Kidney (tissue), 14 donors: ENCODE data around the gene NEIL1. TPM values are rescaled to one million over a fixed set of nuclear protein-coding genes. Genes with fewer than 3 reads are reported as not detected.

ENCODE experiments used
- DNase-seq, 5 donors: peaks; one replicate each; pipeline ENCODE4 v3.0.0-alpha.2; 2013 to 2020
- FAIRE-seq: peaks from 2 replicates; lab custom pipeline; 2012; peaks lifted over from hg19 to GRCh38; lab: Jason Lieb, UNC
- H3K27ac ChIP-seq, 2 donors: one replicate each; pipeline ENCODE4 v1.7.0; 2013; ENCODE audit warnings: low read depth in 2 of 2, low read length in 2 of 2, inconsistent platforms in 1 of 2
- H3K27me3 ChIP-seq: one replicate; pipeline ENCODE4 v1.7.1; 2013; ENCODE audit warnings: low read length, inconsistent platforms; ENCODE audit not compliant: control insufficient read depth, insufficient read depth
- H3K36me3 ChIP-seq, 3 donors: one replicate each; pipeline versions ENCODE4 v1.7.0 to v1.7.1; 2013; ENCODE audit warnings: low read length in 3 of 3, control low read depth in 1 of 3, inconsistent platforms in 1 of 3; ENCODE audit not compliant: insufficient read depth in 3 of 3, control insufficient read depth in 2 of 3
- H3K4me1 ChIP-seq, 3 donors: one replicate each; pipeline versions ENCODE4 v1.7.0 to v1.7.1; 2013; ENCODE audit warnings: low read length in 3 of 3, inconsistent platforms in 1 of 3, low read depth in 1 of 3; ENCODE audit not compliant: control insufficient read depth in 2 of 3, insufficient read depth in 2 of 3
- H3K4me3 ChIP-seq, 3 donors: one replicate each; pipeline versions ENCODE4 v1.7.0 to v1.8.1; 2013; ENCODE audit warnings: low read length in 3 of 3, control low read depth in 1 of 3, inconsistent platforms in 1 of 3
- H3K9ac ChIP-seq, 3 donors: one replicate each; pipeline versions ENCODE4 v1.7.0 to v1.7.1; 2013; ENCODE audit warnings: low read length in 3 of 3, control low read depth in 1 of 3, inconsistent platforms in 1 of 3
- H3K9me3 ChIP-seq, 3 donors: one replicate each; pipeline versions ENCODE4 v1.7.0 to v1.7.1; 2013; ENCODE audit warnings: low read length in 3 of 3, control low read depth in 1 of 3, inconsistent platforms in 1 of 3; ENCODE audit not compliant: control insufficient read depth in 2 of 3, insufficient read depth in 1 of 3
- CTCF ChIP-seq: IDR thresholded peaks from 3 replicates; pipeline ENCODE4 v1.5.1; 2012; ENCODE audit warnings: mild to moderate bottlenecking, moderate library complexity, borderline replicate concordance; ENCODE audit not compliant: insufficient read depth; ENCODE audit errors: extremely low read depth
- intact Hi-C: fragments of 100-400 bp; cut with DNase I; formaldehyde crosslinking; loops from one replicate; pipeline ENCODE4 v1.11.1; 2022
- polyA plus RNA-seq: library from polyadenylated mRNA; stranded (reverse); fragments of 350-450 nt; fragmentation: Illumina TruSeq; extraction: RNeasy Lipid Tissue Mini Kit (QIAGEN cat#74804); gene quantifications from one replicate; pipeline ENCODE4 v1.2.3, GENCODE V29; 2014; ENCODE audit warnings: low read depth, low replicate concordance; ENCODE audit not compliant: insufficient read depth
- total RNA-seq: library from RNA; stranded (reverse); fragmentation: NEBNext Ultra II Directional; extraction: Animal tissue kit (Norgen Biotek cat#: 25700); gene quantifications from one replicate; pipeline ENCODE4 v1.2.1, GENCODE V29; 2021
- donor health status: control.
- donor health status: control.
- donor health status: control.
- donor health status: control.
- donor health status: control.
- donor health status: DM: yes; HTN: yes; CAD: no.
- donor health status: Normal renal cell carcinoma (clear cell type).

The NEIL1 gene
- total and polyA plus RNA-seq, 2 donors from 2014 or later = 22.6 to 42.9 TPM

- Histone ChIP-seq H3K4me3 (no peak overlapping the region), H3K27me3 (no peaks in the 10 kb centered on the region), H3K36me3 (peaks cover 0 to 14% (median 4%) of the 10 kb centered on the region in 3 donors), H3K4me1 (peaks cover 0 to 4% (median 0%) of the 10 kb centered on the region in 3 donors), H3K9me3 (no peaks in the 10 kb centered on the region), H3K9ac (no peak overlapping the region), H3K27ac (no peak overlapping the region)
- no peak for FAIRE-seq
- intact Hi-C loops = no loop called here
- peak in 1 of 5 donors; percentile 60 for DNase-seq
- TF ChIP-seq CTCF = no peak
These were observed 7.6 kb downstream of the NEIL1 start for GRCh38 chr15:75354454-75354853.

- H3K36me3 ChIP-seq = peaks cover 0 to 19% (median 10%) of the 10 kb centered on the region in 3 donors
- H3K4me1 ChIP-seq = peaks cover 0 to 2% (median 0%) of the 10 kb centered on the region in 3 donors
- H3K9me3 ChIP-seq = no peaks in the 10 kb centered on the region
- DNase-seq = peak in 1 of 5 donors; percentile 60
- no peak overlapping the region for H3K4me3 ChIP-seq
- no peak for FAIRE-seq
- intact Hi-C loops = no loop called here
- no peaks in the 10 kb centered on the region for H3K27me3 ChIP-seq
- no peak overlapping the region for H3K9ac ChIP-seq
- no peak for TF ChIP-seq CTCF
- H3K27ac ChIP-seq = no peak overlapping the region
These were observed 8.5 kb downstream of the NEIL1 start for GRCh38 chr15:75355369-75355768.

GRCh38 chr15:75356006-75356405, 9.2 kb downstream of the NEIL1 start:
- peak in 2 of 5 donors; percentile 31 to 67 for DNase-seq
- H3K9me3 ChIP-seq = no peaks in the 10 kb centered on the region
- peaks cover 0 to 2% (median 0%) of the 10 kb centered on the region in 3 donors for H3K4me1 ChIP-seq
- H3K27ac ChIP-seq = no peak overlapping the region
- H3K4me3 ChIP-seq = no peak overlapping the region
- peaks cover 0 to 19% (median 12%) of the 10 kb centered on the region in 3 donors for H3K36me3 ChIP-seq
- H3K27me3 ChIP-seq = no peaks in the 10 kb centered on the region
- intact Hi-C loops = no loop called here
- no peak for TF ChIP-seq CTCF
- H3K9ac ChIP-seq = no peak overlapping the region
- FAIRE-seq = no peak

- FAIRE-seq = no peak
- DNase-seq = peak in 2 of 5 donors; percentile 27 to 72
- no peak overlapping the region for H3K27ac ChIP-seq
- H3K9me3 ChIP-seq = no peaks in the 10 kb centered on the region
- intact Hi-C loops = no loop called here
- peaks cover 0 to 2% (median 0%) of the 10 kb centered on the region in 3 donors for H3K4me1 ChIP-seq
- TF ChIP-seq CTCF = no peak
- no peak overlapping the region for H3K9ac ChIP-seq
- no peak overlapping the region for H3K4me3 ChIP-seq
- no peaks in the 10 kb centered on the region for H3K27me3 ChIP-seq
- peaks cover 0 to 19% (median 12%) of the 10 kb centered on the region in 3 donors for H3K36me3 ChIP-seq
These were observed 9.7 kb downstream of the NEIL1 start for GRCh38 chr15:75356517-75356916.
